HG03342 (cell line): ENCODE results near the gene FKTN.

Source experiments
- ATAC-seq: cut with Tn5 transposase; IDR thresholded peaks from one replicate; pipeline ENCODE4 v1.9.1; 2021; ENCODE audit warnings: mild to moderate bottlenecking, moderate library complexity; ENCODE audit not compliant: unreplicated experiment

FKTN gene

GRCh38 chr9:105632807-105633206, 74.9 kb downstream of the FKTN start:
- ATAC-seq, result no peak

- no peak for ATAC-seq
Measured at GRCh38 chr9:105633411-105633810, 75.5 kb downstream of the FKTN start.

GRCh38 chr9:105636331-105636730, 78.4 kb downstream of the FKTN start:
- ATAC-seq, result no peak

- ATAC-seq, result no peak
Measured at GRCh38 chr9:105637787-105638395, 80.0 kb downstream of the FKTN start.

- ATAC-seq, result no peak
Measured at GRCh38 chr9:105639936-105640335, 82.0 kb downstream of the FKTN start.

GRCh38 chr9:105643795-105644194, 85.9 kb downstream of the FKTN start:
- ATAC-seq, result no peak

GRCh38 chr9:105646879-105647594, 89.1 kb downstream of the FKTN start:
- ATAC-seq, result no peak

- no peak for ATAC-seq
Measured at GRCh38 chr9:105647595-105648349, 89.8 kb downstream of the FKTN start.

- ATAC-seq, result no peak
Measured at GRCh38 chr9:105651806-105652205, 93.9 kb downstream of the FKTN start.

GRCh38 chr9:105656131-105656921, 98.4 kb downstream of the FKTN start:
- ATAC-seq, result no peak

- no peak for ATAC-seq
Measured at GRCh38 chr9:105658351-105658750, 100.4 kb downstream of the FKTN start.

GRCh38 chr9:105661011-105661410, 103.1 kb downstream of the FKTN start:
- ATAC-seq, result no peak

- ATAC-seq, result peak; percentile 88
Measured at GRCh38 chr9:105662184-105663104, 104.5 kb downstream of the FKTN start, which contains the start of gene TAL2. Gene TAL2, plus strand, starts transcription at chr9:105662457. Its CDS starts 40 bp downstream, at chr9:105662497.

GRCh38 chr9:105663914-105664313, 106.0 kb downstream of the FKTN start:
- no peak for ATAC-seq

GRCh38 chr9:105667867-105668266, 109.9 kb downstream of the FKTN start:
- ATAC-seq, result no peak

- ATAC-seq, result no peak
Measured at GRCh38 chr9:105670315-105670714, 112.4 kb downstream of the FKTN start.

- ATAC-seq, result no peak
Measured at GRCh38 chr9:105670775-105671174, 112.8 kb downstream of the FKTN start.

GRCh38 chr9:105672711-105673234, 114.8 kb downstream of the FKTN start:
- ATAC-seq, result no peak

- ATAC-seq, result no peak
Measured at GRCh38 chr9:105673850-105674387, 116.0 kb downstream of the FKTN start.
